GM23338 (cell line): Measurements from ENCODE around the gene TMEM117. TPM values are rescaled to one million over a fixed set of nuclear protein-coding genes. Genes with fewer than 3 reads are reported as not detected.

ENCODE experiments used
- ATAC-seq: fragments of 200-7000 bp; cut with Tn5 transposase; 3 replicates; pipeline ENCODE4 v1.9.1; 2020
- DNase-seq: peaks from one replicate; pipeline ENCODE4 v3.0.0-alpha.2; 2015; ENCODE audit warnings: low spot score
- H2AFZ ChIP-seq: fragments of 200-600 bp; sonication (generic); 2 replicates; pipeline ENCODE4 v1.8.0; 2016; ENCODE audit warnings: antibody characterized with exemption, mild to moderate bottlenecking, moderate library complexity
- H3F3A ChIP-seq: fragments of 200-600 bp; sonication (generic); replicated peaks from 2 replicates; pipeline ENCODE4 v1.8.0; 2017; ENCODE audit warnings: antibody characterized with exemption, mixed run types, low read depth
- H3K27ac ChIP-seq: fragments of 200-600 bp; sonication (generic); 2 replicates; pipeline ENCODE4 v1.6.1; 2016; ENCODE audit warnings: low read depth
- H3K27me3 ChIP-seq: fragments of 200-600 bp; sonication (generic); 2 replicates; pipeline ENCODE4 v1.8.0; 2016; ENCODE audit warnings: mild to moderate bottlenecking, mixed run types, moderate library complexity; ENCODE audit not compliant: insufficient read depth
- H3K36me3 ChIP-seq: fragments of 200-600 bp; sonication (generic); 2 replicates; pipeline ENCODE4 v1.8.0; 2016; ENCODE audit warnings: mild to moderate bottlenecking; ENCODE audit not compliant: insufficient read depth
- H3K4me1 ChIP-seq: fragments of 200-600 bp; sonication (generic); 2 replicates; pipeline ENCODE4 v1.8.0; 2016; ENCODE audit warnings: mild to moderate bottlenecking, moderate library complexity; ENCODE audit not compliant: insufficient read depth
- H3K4me2 ChIP-seq: fragments of 200-600 bp; sonication (generic); 2 replicates; pipeline ENCODE4 v1.7.1; 2017; ENCODE audit warnings: mixed run types
- H3K4me3 ChIP-seq: fragments of 200-600 bp; sonication (generic); 2 replicates; pipeline ENCODE4 v1.6.1; 2016; ENCODE audit warnings: mixed run types
- H3K79me2 ChIP-seq: fragments of 200-600 bp; sonication (generic); replicated peaks from 2 replicates; pipeline ENCODE4 v1.8.0; 2017; ENCODE audit warnings: mild to moderate bottlenecking; ENCODE audit not compliant: insufficient read depth
- H3K9me2 ChIP-seq: fragments of 200-600 bp; sonication (generic); 2 replicates; pipeline ENCODE4 v1.8.0; 2017; ENCODE audit not compliant: insufficient read depth
- H4K20me1 ChIP-seq: fragments of 200-600 bp; sonication (generic); replicated peaks from 2 replicates; pipeline ENCODE4 v1.8.0; 2017; ENCODE audit warnings: mild to moderate bottlenecking; ENCODE audit not compliant: insufficient read depth
- H3K27ac Mint-ChIP-seq: 2 replicates; pipeline ENCODE4 v1.8.0; 2020; ENCODE audit warnings: inconsistent platforms, mild to moderate bottlenecking, moderate library complexity, mixed read lengths
- H3K27me3 Mint-ChIP-seq: 3 replicates; pipeline ENCODE4 v1.8.0; 2022; ENCODE audit warnings: low read depth, mild to moderate bottlenecking, moderate library complexity, mixed read lengths, inconsistent platforms; ENCODE audit not compliant: insufficient read depth, poor library complexity
- H3K36me3 Mint-ChIP-seq: 3 replicates; pipeline ENCODE4 v1.8.0; 2021; ENCODE audit warnings: low read depth, mild to moderate bottlenecking, inconsistent platforms, moderate library complexity, mixed read lengths
- H3K4me1 Mint-ChIP-seq: 3 replicates; pipeline ENCODE4 v1.8.0; 2020; ENCODE audit warnings: mild to moderate bottlenecking, inconsistent platforms, mixed read lengths
- H3K4me3 Mint-ChIP-seq: 3 replicates; pipeline ENCODE4 v1.8.0; 2021; ENCODE audit warnings: moderate library complexity, mild to moderate bottlenecking, inconsistent platforms, mixed read lengths
- H3K9me3 Mint-ChIP-seq: 3 replicates; pipeline ENCODE4 v1.8.0; 2020; ENCODE audit warnings: moderate library complexity, mild to moderate bottlenecking, inconsistent platforms, mixed read lengths
- CTCF ChIP-seq, 2 experiments: fragments of 200-600 bp in 1 of 2; sonication (generic) in 1 of 2; conservative IDR thresholded peaks; 2 replicates each; pipeline versions ENCODE4 v1.5.1 to v1.6.1; 2016 to 2017; ENCODE audit warnings: antibody characterized with exemption in 2 of 2, low read depth in 2 of 2, mild to moderate bottlenecking in 2 of 2, moderate library complexity in 1 of 2
- EZH2 ChIP-seq: fragments of 200-600 bp; sonication (generic); IDR thresholded peaks from one replicate; pipeline ENCODE4 v1.8.0; 2017; ENCODE audit warnings: antibody characterized with exemption, mild to moderate bottlenecking, low read depth; ENCODE audit not compliant: unreplicated experiment
- NANOG ChIP-seq: IDR thresholded peaks from 2 replicates; pipeline ENCODE4 v1.6.1; 2016; ENCODE audit warnings: antibody characterized with exemption, borderline replicate concordance
- REST ChIP-seq: IDR thresholded peaks from one replicate; pipeline ENCODE4 v1.6.1; 2018; ENCODE audit warnings: antibody characterized with exemption; ENCODE audit not compliant: unreplicated experiment
- STAT1 ChIP-seq: IDR thresholded peaks from one replicate; pipeline ENCODE4 v1.6.1; 2016; ENCODE audit warnings: antibody characterized with exemption; ENCODE audit not compliant: unreplicated experiment
- ZNF331 ChIP-seq: fragments of 250-450 bp; sonication (Bioruptor Pico); IDR thresholded peaks from 2 replicates; pipeline ENCODE4 v1.5.0; 2020; ENCODE audit warnings: low read depth, mild to moderate bottlenecking, moderate library complexity
- polyA plus RNA-seq: library from polyadenylated mRNA; unstranded; fragments of >200 nt; fragmentation: Nextera tagmentation; extraction: Ambion mirVana; gene quantifications from 2 replicates; pipeline ENCODE4 v1.2.1, GENCODE V29; 2016
- total RNA-seq: library from RNA; depleted of rRNA; stranded (reverse); fragments of >200 nt; shearing (Covaris generic); gene quantifications from 2 replicates; pipeline ENCODE4 v1.2.3, GENCODE V29; 2014
- TF ChIP-seq, protein P1 (sequence below): IDR thresholded peaks from 2 replicates; pipeline ENCODE4 v1.6.1; 2016; ENCODE audit warnings: antibody characterized with exemption
- TF ChIP-seq, protein P2 (sequence below): fragments of 250-450 bp; sonication (Bioruptor Pico); IDR thresholded peaks from 2 replicates; pipeline ENCODE4 v1.5.0; 2020; ENCODE audit warnings: mild to moderate bottlenecking, moderate library complexity

Gene TMEM117
- total and polyA plus RNA-seq, 2 experiments from 2014 or later = 0.94 to 1.6 TPM

DNA sequence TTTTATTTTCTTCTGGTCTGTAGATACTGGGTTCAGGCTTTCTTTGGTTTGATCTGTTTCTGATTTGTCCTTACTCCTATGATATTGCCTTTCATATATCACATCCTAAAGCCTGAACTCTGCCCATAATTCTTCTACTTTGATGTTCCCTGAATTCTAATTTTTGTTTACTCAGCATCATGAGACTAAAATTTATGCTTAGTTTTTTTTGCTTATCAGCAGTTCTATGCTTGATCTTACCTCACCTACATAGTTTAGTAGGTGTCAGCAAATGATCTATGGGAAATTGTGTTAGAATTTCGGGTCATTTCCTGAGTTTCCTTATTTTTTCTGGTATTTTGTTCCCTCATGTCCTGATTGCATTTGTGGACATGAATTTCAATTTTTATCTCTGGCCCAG lies 94.2 kb downstream of the TMEM117 start:
- TF ChIP-seq EZH2 = no peak
- TF ChIP-seq ZNF331 = no peak
- TF ChIP-seq, protein P1, sequence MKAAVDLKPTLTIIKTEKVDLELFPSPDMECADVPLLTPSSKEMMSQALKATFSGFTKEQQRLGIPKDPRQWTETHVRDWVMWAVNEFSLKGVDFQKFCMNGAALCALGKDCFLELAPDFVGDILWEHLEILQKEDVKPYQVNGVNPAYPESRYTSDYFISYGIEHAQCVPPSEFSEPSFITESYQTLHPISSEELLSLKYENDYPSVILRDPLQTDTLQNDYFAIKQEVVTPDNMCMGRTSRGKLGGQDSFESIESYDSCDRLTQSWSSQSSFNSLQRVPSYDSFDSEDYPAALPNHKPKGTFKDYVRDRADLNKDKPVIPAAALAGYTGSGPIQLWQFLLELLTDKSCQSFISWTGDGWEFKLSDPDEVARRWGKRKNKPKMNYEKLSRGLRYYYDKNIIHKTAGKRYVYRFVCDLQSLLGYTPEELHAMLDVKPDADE = no peak
- no peak for TF ChIP-seq STAT1
- TF ChIP-seq NANOG = no peak
- no peak for TF ChIP-seq CTCF (conservative IDR thresholded peaks at IDR 0.05; ENCODE audit: low read depth in 2 of 2)
- TF ChIP-seq, protein P2, sequence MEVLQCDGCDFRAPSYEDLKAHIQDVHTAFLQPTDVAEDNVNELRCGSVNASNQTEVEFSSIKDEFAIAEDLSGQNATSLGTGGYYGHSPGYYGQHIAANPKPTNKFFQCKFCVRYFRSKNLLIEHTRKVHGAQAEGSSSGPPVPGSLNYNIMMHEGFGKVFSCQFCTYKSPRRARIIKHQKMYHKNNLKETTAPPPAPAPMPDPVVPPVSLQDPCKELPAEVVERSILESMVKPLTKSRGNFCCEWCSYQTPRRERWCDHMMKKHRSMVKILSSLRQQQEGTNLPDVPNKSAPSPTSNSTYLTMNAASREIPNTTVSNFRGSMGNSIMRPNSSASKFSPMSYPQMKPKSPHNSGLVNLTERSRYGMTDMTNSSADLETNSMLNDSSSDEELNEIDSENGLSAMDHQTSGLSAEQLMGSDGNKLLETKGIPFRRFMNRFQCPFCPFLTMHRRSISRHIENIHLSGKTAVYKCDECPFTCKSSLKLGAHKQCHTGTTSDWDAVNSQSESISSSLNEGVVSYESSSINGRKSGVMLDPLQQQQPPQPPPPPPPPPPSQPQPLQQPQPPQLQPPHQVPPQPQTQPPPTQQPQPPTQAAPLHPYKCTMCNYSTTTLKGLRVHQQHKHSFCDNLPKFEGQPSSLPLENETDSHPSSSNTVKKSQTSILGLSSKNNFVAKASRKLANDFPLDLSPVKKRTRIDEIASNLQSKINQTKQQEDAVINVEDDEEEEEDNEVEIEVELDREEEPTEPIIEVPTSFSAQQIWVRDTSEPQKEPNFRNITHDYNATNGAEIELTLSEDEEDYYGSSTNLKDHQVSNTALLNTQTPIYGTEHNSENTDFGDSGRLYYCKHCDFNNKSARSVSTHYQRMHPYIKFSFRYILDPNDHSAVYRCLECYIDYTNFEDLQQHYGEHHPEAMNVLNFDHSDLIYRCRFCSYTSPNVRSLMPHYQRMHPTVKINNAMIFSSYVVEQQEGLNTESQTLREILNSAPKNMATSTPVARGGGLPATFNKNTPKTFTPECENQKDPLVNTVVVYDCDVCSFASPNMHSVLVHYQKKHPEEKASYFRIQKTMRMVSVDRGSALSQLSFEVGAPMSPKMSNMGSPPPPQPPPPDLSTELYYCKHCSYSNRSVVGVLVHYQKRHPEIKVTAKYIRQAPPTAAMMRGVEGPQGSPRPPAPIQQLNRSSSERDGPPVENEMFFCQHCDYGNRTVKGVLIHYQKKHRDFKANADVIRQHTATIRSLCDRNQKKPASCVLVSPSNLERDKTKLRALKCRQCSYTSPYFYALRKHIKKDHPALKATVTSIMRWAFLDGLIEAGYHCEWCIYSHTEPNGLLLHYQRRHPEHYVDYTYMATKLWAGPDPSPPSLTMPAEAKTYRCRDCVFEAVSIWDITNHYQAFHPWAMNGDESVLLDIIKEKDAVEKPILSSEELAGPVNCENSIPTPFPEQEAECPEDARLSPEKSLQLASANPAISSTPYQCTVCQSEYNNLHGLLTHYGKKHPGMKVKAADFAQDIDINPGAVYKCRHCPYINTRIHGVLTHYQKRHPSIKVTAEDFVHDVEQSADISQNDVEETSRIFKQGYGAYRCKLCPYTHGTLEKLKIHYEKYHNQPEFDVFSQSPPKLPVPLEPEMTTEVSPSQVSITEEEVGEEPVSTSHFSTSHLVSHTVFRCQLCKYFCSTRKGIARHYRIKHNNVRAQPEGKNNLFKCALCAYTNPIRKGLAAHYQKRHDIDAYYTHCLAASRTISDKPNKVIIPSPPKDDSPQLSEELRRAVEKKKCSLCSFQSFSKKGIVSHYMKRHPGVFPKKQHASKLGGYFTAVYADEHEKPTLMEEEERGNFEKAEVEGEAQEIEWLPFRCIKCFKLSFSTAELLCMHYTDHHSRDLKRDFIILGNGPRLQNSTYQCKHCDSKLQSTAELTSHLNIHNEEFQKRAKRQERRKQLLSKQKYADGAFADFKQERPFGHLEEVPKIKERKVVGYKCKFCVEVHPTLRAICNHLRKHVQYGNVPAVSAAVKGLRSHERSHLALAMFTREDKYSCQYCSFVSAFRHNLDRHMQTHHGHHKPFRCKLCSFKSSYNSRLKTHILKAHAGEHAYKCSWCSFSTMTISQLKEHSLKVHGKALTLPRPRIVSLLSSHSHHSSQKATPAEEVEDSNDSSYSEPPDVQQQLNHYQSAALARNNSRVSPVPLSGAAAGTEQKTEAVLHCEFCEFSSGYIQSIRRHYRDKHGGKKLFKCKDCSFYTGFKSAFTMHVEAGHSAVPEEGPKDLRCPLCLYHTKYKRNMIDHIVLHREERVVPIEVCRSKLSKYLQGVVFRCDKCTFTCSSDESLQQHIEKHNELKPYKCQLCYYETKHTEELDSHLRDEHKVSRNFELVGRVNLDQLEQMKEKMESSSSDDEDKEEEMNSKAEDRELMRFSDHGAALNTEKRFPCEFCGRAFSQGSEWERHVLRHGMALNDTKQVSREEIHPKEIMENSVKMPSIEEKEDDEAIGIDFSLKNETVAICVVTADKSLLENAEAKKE (CRISPR knock-in tag) = no peak
- no peak for TF ChIP-seq REST
- H3K9me2 ChIP-seq = no peaks in the 10 kb centered on the region
- H3K4me2 ChIP-seq = no peak overlapping the region
- no peak overlapping the region for H3K4me3 ChIP-seq
- no peaks in the 10 kb centered on the region for H3K27me3 Mint-ChIP-seq
- H2AFZ ChIP-seq = no peak overlapping the region
- no peaks in the 10 kb centered on the region for H3F3A ChIP-seq
- H3K4me1 ChIP-seq = no peaks in the 10 kb centered on the region
- no peaks in the 10 kb centered on the region for H3K4me1 Mint-ChIP-seq
- no peak overlapping the region for H3K27ac Mint-ChIP-seq
- no peak overlapping the region for H3K27ac ChIP-seq
- peaks cover 10% of the 10 kb centered on the region; the same call in 2 of the 3 replicates for H3K36me3 Mint-ChIP-seq
- H3K79me2 ChIP-seq = no peaks in the 10 kb centered on the region
- H3K9me3 Mint-ChIP-seq = peaks cover 19% of the 10 kb centered on the region
- no peaks in the 10 kb centered on the region for H4K20me1 ChIP-seq
- 0 out of 2 replicates have a peak, but pooled peaks cover 2% of the 10 kb centered on the region for H3K36me3 ChIP-seq
- H3K27me3 ChIP-seq = no peaks in the 10 kb centered on the region
- ATAC-seq (no peak), DNase-seq (no peak)
- H3K4me3 Mint-ChIP-seq = no peak overlapping the region
